GM23338 (cell line): ENCODE results near the gene MRFAP1.

Source experiments
- CREB1 ChIP-seq: fragments of 250-450 bp; sonication (Bioruptor Pico); IDR thresholded peaks from 2 replicates; pipeline ENCODE4 v1.5.0; 2020; ENCODE audit warnings: low read depth, mild to moderate bottlenecking, moderate library complexity
- ETS1 ChIP-seq: IDR thresholded peaks from 2 replicates; pipeline ENCODE4 v1.6.1; 2016; ENCODE audit warnings: antibody characterized with exemption
- EZH2 ChIP-seq: fragments of 200-600 bp; sonication (generic); IDR thresholded peaks from one replicate; pipeline ENCODE4 v1.8.0; 2017; ENCODE audit warnings: antibody characterized with exemption, mild to moderate bottlenecking, low read depth; ENCODE audit not compliant: unreplicated experiment
- EZH2phosphoT487 ChIP-seq: fragments of 200-600 bp; sonication (generic); IDR thresholded peaks from one replicate; pipeline ENCODE4 v1.8.1; 2018; ENCODE audit warnings: antibody characterized with exemption; ENCODE audit not compliant: unreplicated experiment
- JUNB ChIP-seq: IDR thresholded peaks from one replicate; pipeline ENCODE4 v1.6.1; 2016; ENCODE audit warnings: antibody characterized with exemption; ENCODE audit not compliant: unreplicated experiment
- NANOG ChIP-seq: IDR thresholded peaks from 2 replicates; pipeline ENCODE4 v1.6.1; 2016; ENCODE audit warnings: antibody characterized with exemption, borderline replicate concordance
- POLR2AphosphoS5 ChIP-seq: IDR thresholded peaks from 2 replicates; pipeline ENCODE4 v1.6.1; 2016; ENCODE audit warnings: antibody characterized with exemption, low read depth
- REST ChIP-seq: IDR thresholded peaks from one replicate; pipeline ENCODE4 v1.6.1; 2018; ENCODE audit warnings: antibody characterized with exemption; ENCODE audit not compliant: unreplicated experiment
- STAT1 ChIP-seq: IDR thresholded peaks from one replicate; pipeline ENCODE4 v1.6.1; 2016; ENCODE audit warnings: antibody characterized with exemption; ENCODE audit not compliant: unreplicated experiment
- TF ChIP-seq, protein P1 (sequence below), 2 experiments: fragments of 200-600 bp in 1 of 2; sonication (generic) in 1 of 2; conservative IDR thresholded peaks; 2 replicates each; pipeline versions ENCODE4 v1.5.1 to v1.6.1; 2016 to 2017; ENCODE audit warnings: antibody characterized with exemption in 2 of 2, low read depth in 2 of 2, mild to moderate bottlenecking in 2 of 2, moderate library complexity in 1 of 2

- TF ChIP-seq, protein P1, sequence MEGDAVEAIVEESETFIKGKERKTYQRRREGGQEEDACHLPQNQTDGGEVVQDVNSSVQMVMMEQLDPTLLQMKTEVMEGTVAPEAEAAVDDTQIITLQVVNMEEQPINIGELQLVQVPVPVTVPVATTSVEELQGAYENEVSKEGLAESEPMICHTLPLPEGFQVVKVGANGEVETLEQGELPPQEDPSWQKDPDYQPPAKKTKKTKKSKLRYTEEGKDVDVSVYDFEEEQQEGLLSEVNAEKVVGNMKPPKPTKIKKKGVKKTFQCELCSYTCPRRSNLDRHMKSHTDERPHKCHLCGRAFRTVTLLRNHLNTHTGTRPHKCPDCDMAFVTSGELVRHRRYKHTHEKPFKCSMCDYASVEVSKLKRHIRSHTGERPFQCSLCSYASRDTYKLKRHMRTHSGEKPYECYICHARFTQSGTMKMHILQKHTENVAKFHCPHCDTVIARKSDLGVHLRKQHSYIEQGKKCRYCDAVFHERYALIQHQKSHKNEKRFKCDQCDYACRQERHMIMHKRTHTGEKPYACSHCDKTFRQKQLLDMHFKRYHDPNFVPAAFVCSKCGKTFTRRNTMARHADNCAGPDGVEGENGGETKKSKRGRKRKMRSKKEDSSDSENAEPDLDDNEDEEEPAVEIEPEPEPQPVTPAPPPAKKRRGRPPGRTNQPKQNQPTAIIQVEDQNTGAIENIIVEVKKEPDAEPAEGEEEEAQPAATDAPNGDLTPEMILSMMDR (conservative IDR thresholded peaks at IDR 0.05; ENCODE audit: low read depth in 2 of 2) = no peak
- TF ChIP-seq POLR2AphosphoS5 (no peak), EZH2 (no peak), REST (no peak), ETS1 (no peak), EZH2phosphoT487 (no peak), JUNB (no peak), CREB1 (CRISPR knock-in tag) (no peak), NANOG (no peak), STAT1 (no peak)
Measured at GRCh38 chr4:6601661-6602250, 38.7 kb upstream of the MRFAP1 start.
